HepG2 (cell line): ENCODE measurements around the gene ABCC3. TPM values are rescaled to one million over a fixed set of nuclear protein-coding genes. Genes with fewer than 3 reads are reported as not detected.

ENCODE experiments used
- CBX5 ChIP-seq: sonication (generic); formaldehyde crosslinking; IDR thresholded peaks from 2 replicates; pipeline ENCODE4 v1.4.0; 2020; ENCODE audit warnings: missing genetic modification reagents, borderline replicate concordance
- EED ChIP-seq: sonication (generic); formaldehyde crosslinking; IDR thresholded peaks from 2 replicates; pipeline ENCODE4 v1.5.0; 2020; ENCODE audit warnings: mild to moderate bottlenecking, missing genetic modification reagents
- HNF4A ChIP-seq: sonication (generic); formaldehyde crosslinking; IDR thresholded peaks from 2 replicates; pipeline ENCODE4 v1.4.0; 2020; ENCODE audit warnings: missing genetic modification reagents
- HOXA5 ChIP-seq: sonication (generic); formaldehyde crosslinking; IDR thresholded peaks from 2 replicates; pipeline ENCODE4 v1.4.0; 2020; ENCODE audit warnings: missing genetic modification reagents
- NFE2 ChIP-seq: sonication (generic); formaldehyde crosslinking; IDR thresholded peaks from 2 replicates; pipeline ENCODE4 v1.4.0; 2020; ENCODE audit warnings: missing genetic modification reagents
- NFKBIZ ChIP-seq: IDR thresholded peaks from 2 replicates; pipeline ENCODE4 v1.6.1; 2018; ENCODE audit warnings: missing genetic modification reagents, missing compliant biosample characterization
- SIX1 ChIP-seq: sonication (generic); formaldehyde crosslinking; IDR thresholded peaks from 2 replicates; pipeline ENCODE4 v1.4.0; 2020; ENCODE audit warnings: missing genetic modification reagents, borderline replicate concordance
- SMAD9 ChIP-seq: sonication (generic); formaldehyde crosslinking; IDR thresholded peaks from 2 replicates; pipeline ENCODE4 v1.5.1; 2020; ENCODE audit warnings: mild to moderate bottlenecking, missing genetic modification reagents
- TCF7 ChIP-seq: sonication (generic); IDR thresholded peaks from 2 replicates; pipeline ENCODE4 v1.6.1; 2016; ENCODE audit warnings: antibody characterized with exemption, low read depth
- TOE1 ChIP-seq: sonication (generic); formaldehyde crosslinking; IDR thresholded peaks from 2 replicates; pipeline ENCODE4 v1.4.0; 2020; ENCODE audit warnings: mild to moderate bottlenecking, missing genetic modification reagents
- ZKSCAN8 ChIP-seq: IDR thresholded peaks from 2 replicates; pipeline ENCODE4 v1.6.1; 2016; ENCODE audit warnings: borderline replicate concordance, missing genetic modification reagents, missing compliant biosample characterization
- ZNF878 ChIP-seq: sonication (generic); formaldehyde crosslinking; IDR thresholded peaks from 2 replicates; pipeline ENCODE4 v1.8.1; 2023; ENCODE audit warnings: mild to moderate bottlenecking, missing genetic modification reagents, moderate library complexity
- polyA plus RNA-seq, 8 experiments: library from polyadenylated mRNA; depleted of rRNA in 3 of 8; stranded (reverse) in 7 of 8; unstranded in 1 of 8; fragments of >200 nt; fragmentation: Illumina TruSeq in 4 of 8; extraction: Trizol in 4 of 8; gene quantifications; 2 replicates each; pipeline versions ENCODE4 v1.2.1 to v1.2.3, GENCODE V29; 2011 to 2016; ENCODE audit warnings: low read depth in 4 of 8, missing spikeins in 1 of 8, mixed read lengths in 1 of 8; ENCODE audit not compliant: insufficient read depth in 1 of 8
- total RNA-seq, 5 experiments: library from RNA; depleted of rRNA; stranded (reverse); fragments of >200 nt; fragmentation: Illumina TruSeq; extraction: Trizol; gene quantifications; 2 replicates each; pipeline ENCODE4 v1.2.3, GENCODE V29; 2016; ENCODE audit warnings: low read depth in 1 of 5
- TF ChIP-seq, protein P1 (sequence below): sonication (generic); formaldehyde crosslinking; IDR thresholded peaks from 2 replicates; pipeline ENCODE4 v1.8.0; 2022; ENCODE audit warnings: mild to moderate bottlenecking, missing genetic modification reagents, borderline replicate concordance
- TF ChIP-seq, protein P2 (sequence below): sonication (generic); formaldehyde crosslinking; IDR thresholded peaks from 2 replicates; pipeline ENCODE4 v1.4.0; 2020; ENCODE audit warnings: mild to moderate bottlenecking, missing genetic modification reagents
- TF ChIP-seq, protein P3 (sequence below): sonication (generic); formaldehyde crosslinking; IDR thresholded peaks from 2 replicates; pipeline ENCODE4 v1.8.0; 2022; ENCODE audit warnings: missing genetic modification reagents, low read depth, mild to moderate bottlenecking, borderline replicate concordance
- TF ChIP-seq, protein P4 (sequence below): sonication (generic); formaldehyde crosslinking; IDR thresholded peaks from 2 replicates; pipeline ENCODE4 v1.9.0; 2021; ENCODE audit warnings: missing genetic modification reagents, mild to moderate bottlenecking, borderline replicate concordance
- TF ChIP-seq, protein P5 (sequence below): sonication (generic); formaldehyde crosslinking; IDR thresholded peaks from 2 replicates; pipeline ENCODE4 v1.4.0; 2020; ENCODE audit warnings: mild to moderate bottlenecking, missing genetic modification reagents

ABCC3 gene
- total and polyA plus RNA-seq, 2 of the 13 experiments (the other 11 are each of a cell fraction or from before 2014, with no cell fraction given): 25.2 to 50.7 TPM

DNA sequence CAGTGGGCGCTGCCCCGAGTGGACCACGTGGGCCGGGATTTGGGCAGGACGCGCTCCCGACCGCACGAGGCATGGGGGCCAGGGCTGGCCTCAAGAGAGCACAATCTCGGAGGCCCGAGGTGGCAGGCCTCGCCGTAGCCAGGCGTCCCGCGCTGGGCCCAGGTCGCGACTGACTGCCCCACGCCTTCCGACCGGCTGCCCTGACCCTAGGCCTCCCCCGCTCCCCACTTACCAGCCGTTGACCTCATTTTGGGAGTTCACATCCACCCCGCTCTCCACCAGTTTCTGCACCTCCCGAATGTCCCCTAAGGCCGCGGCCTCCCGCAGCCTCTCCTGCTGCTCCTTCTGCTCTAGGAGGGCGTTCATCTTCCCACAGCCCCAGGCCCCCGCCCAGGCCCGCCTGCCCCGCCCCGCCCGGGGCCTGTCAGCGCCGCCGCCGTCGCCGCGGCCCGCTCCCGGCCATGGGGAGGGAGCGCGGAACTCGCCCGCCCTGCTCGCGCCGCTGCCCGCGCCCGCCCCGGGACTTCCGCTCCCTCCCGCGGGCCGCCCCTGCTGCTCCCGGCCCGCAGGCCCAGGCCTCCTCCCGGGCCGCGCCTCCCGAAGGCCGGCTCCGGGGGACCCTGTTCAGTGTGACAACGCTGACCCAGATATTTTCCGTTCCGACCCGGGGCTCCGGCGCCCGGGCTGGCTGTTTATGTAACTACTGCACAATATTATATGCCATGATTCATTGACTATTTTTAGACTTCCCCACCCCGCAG, 72.8 kb downstream of the ABCC3 start, which contains the start of gene ANKRD40 (continued):
- TF ChIP-seq, protein P1, sequence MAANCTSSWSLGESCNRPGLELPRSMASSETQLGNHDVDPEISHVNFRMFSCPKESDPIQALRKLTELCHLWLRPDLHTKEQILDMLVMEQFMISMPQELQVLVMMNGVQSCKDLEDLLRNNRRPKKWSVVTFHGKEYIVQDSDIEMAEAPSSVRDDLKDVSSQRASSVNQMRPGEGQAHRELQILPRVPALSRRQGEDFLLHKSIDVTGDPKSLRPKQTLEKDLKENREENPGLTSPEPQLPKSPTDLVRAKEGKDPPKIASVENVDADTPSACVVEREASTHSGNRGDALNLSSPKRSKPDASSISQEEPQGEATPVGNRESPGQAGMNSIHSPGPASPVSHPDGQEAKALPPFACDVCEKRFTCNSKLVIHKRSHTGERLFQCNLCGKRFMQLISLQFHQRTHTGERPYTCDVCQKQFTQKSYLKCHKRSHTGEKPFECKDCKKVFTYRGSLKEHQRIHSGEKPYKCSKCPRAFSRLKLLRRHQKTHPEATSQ (CRISPR knock-in tag): no peak
- TF ChIP-seq HOXA5 (CRISPR knock-in tag): no peak
- peak; percentile 89 for TF ChIP-seq EED (CRISPR knock-in tag)
- peak; percentile 92 for TF ChIP-seq ZKSCAN8 (CRISPR knock-in tag)
- TF ChIP-seq, protein P2, sequence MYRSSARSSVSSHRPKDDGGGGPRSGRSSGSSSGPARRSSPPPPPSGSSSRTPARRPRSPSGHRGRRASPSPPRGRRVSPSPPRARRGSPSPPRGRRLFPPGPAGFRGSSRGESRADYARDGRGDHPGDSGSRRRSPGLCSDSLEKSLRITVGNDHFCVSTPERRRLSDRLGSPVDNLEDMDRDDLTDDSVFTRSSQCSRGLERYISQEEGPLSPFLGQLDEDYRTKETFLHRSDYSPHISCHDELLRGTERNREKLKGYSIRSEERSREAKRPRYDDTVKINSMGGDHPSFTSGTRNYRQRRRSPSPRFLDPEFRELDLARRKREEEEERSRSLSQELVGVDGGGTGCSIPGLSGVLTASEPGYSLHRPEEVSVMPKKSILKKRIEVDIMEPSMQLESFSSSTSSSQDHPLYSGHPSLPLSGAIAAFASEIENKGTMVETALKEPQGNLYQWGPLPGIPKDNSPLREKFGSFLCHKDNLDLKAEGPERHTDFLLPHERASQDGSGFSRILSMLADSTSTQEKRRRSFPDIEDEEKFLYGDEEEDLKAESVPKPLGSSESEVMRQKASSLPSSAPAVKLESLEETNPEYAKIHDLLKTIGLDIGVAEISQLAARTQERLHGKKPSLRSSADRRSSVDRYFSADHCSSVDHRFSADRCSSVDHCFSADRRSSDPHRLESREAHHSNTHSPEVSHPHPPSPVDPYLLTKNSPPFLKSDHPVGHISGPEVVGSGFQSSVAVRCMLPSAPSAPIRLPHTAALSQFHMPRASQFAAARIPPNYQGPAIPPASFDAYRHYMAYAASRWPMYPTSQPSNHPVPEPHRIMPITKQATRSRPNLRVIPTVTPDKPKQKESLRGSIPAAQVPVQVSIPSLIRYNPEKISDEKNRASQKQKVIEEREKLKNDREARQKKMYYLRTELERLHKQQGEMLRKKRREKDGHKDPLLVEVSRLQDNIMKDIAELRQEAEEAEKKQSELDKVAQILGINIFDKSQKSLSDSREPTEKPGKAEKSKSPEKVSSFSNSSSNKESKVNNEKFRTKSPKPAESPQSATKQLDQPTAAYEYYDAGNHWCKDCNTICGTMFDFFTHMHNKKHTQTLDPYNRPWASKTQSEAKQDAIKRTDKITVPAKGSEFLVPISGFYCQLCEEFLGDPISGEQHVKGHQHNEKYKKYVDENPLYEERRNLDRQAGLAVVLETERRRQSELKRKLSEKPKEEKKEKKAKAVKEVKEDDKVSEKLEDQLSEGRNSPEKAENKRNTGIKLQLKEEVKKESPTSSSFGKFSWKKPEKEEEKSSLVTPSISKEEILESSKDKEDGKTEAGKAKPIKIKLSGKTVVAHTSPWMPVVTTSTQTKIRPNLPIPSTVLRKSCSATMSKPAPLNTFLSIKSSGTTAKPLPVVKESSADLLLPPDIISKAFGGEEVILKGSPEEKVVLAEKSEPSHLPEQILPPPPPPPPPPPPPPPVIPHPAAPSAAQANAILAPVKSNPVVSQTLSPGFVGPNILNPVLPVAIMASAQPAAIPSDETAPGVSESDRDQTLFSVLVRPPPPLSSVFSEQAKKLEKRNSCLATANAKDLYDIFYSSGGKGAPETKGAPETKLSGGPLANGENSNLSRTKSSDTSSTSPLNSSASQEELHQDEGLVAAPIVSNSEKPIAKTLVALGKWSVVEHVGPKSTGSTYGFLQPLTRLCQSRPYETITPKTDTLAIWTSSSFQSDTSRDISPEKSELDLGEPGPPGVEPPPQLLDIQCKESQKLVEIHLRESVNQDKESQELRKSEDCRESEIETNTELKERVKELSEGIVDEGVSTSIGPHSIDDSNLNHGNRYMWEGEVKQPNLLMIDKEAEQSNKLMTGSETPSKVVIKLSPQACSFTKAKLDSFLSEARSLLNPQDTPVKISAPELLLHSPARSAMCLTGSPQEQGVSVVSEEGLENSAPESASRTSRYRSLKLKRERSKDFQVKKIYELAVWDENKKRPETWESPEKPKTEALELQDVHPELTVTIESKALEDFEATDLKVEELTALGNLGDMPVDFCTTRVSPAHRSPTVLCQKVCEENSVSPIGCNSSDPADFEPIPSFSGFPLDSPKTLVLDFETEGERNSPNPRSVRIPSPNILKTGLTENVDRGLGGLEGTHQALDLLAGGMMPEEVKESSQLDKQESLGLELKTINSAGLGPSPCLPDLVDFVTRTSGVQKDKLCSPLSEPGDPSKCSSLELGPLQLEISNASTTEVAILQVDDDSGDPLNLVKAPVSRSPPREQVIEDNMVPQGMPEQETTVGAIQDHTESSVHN (CRISPR knock-in tag): no peak
- TF ChIP-seq ZNF878: peak; percentile 95
- TF ChIP-seq NFKBIZ (CRISPR knock-in tag): no peak; the same call in 1 of the 2 replicates
- no peak; the same call in 1 of the 2 replicates for TF ChIP-seq SIX1 (CRISPR knock-in tag)
- peak; percentile 69 for TF ChIP-seq CBX5 (CRISPR knock-in tag)
- peak; percentile 31; the same call in 1 of the 2 replicates for TF ChIP-seq HNF4A (CRISPR knock-in tag)
- TF ChIP-seq NFE2 (CRISPR knock-in tag): 0 out of 2 replicates have a peak, but pooled peaks have one; percentile 12
- TF ChIP-seq TCF7: no peak
- TF ChIP-seq, protein P3, sequence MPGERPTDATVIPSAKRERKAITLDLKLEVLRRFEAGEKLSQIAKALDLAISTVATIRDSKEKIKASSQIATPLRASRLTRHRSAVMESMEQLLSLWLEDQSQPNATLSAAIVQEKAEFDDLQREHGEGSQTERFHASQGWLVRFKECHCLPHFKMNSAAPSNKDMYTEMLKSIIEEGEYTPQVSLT (CRISPR knock-in tag): no peak; the same call in 1 of the 2 replicates
- TF ChIP-seq, protein P4, sequence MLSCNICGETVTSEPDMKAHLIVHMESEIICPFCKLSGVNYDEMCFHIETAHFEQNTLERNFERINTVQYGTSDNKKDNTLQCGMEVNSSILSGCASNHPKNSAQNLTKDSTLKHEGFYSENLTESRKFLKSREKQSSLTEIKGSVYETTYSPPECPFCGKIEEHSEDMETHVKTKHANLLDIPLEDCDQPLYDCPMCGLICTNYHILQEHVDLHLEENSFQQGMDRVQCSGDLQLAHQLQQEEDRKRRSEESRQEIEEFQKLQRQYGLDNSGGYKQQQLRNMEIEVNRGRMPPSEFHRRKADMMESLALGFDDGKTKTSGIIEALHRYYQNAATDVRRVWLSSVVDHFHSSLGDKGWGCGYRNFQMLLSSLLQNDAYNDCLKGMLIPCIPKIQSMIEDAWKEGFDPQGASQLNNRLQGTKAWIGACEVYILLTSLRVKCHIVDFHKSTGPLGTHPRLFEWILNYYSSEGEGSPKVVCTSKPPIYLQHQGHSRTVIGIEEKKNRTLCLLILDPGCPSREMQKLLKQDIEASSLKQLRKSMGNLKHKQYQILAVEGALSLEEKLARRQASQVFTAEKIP (CRISPR knock-in tag): no peak
- TF ChIP-seq SMAD9 (CRISPR knock-in tag): no peak
- peak; percentile 67; the same call in 1 of the 2 replicates for TF ChIP-seq TOE1 (CRISPR knock-in tag)
- TF ChIP-seq, protein P5, sequence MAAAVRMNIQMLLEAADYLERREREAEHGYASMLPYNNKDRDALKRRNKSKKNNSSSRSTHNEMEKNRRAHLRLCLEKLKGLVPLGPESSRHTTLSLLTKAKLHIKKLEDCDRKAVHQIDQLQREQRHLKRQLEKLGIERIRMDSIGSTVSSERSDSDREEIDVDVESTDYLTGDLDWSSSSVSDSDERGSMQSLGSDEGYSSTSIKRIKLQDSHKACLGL (CRISPR knock-in tag): peak; percentile 52; the same call in 1 of the 2 replicates
